Measurements from ENCODE around the gene BCL2.
A peak's percentile ranks its signal among the peaks of the same experiment; 100 is the strongest.

The BCL2 gene

DNA sequence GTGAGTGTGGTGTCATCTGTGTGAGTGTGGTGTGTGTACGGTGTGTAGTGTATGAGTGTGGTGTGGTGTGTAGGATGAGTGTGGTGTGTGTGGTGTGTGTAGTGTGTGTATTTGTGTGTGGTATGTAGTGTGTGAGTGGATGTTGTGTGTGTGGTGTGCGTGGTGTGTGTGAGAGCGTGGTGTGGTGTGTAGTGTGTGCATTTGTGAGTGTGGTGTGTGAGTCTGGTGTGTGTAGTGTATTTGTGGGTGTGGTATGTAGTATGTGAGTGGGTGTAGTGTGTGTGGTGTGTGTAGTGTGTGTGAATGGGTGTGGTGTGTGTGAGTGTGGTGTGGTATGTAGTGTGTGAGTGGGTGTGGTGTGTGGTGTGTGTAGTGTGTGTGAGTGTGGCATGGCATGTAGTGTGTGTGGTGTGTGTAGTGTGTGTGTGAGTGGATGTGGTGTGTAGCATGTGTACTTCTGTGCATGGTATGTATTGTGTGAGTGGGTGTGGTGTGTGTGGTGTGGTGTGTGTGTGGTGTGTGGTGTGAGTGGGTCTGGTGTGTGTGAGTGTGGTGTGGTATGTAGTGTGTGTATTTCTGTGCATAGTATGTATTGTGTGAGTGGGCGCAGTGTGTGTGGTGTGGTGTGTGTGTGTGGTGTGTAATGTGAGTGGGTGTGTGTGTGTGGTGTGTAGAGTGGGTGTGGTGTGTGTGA lies 227.8 kb downstream of the BCL2 start (continued):
- TF ChIP-seq TOX (CRISPR knock-in tag; IDR thresholded peaks at IDR 0.05; ENCODE audit: borderline replicate concordance) (no peak), ZFP30 (CRISPR knock-in tag; IDR thresholded peaks at IDR 0.05) (no peak)

GRCh38 chr18:63090334-63090733 lies 229.2 kb downstream of the BCL2 start:
- TF ChIP-seq ISL1 (CRISPR knock-in tag; IDR thresholded peaks at IDR 0.05) (0 out of 2 replicates have a peak, but pooled peaks have one; percentile 40), RARB (CRISPR knock-in tag; IDR thresholded peaks at IDR 0.05) (no peak), ESRRG (CRISPR knock-in tag; IDR thresholded peaks at IDR 0.05) (no peak), CSDC2 (CRISPR knock-in tag; IDR thresholded peaks at IDR 0.05) (no peak), TCF4 (CRISPR knock-in tag; IDR thresholded peaks at IDR 0.05; ENCODE audit: borderline replicate concordance) (peak; percentile 14; the same call in 1 of the 2 replicates)
- TF ChIP-seq, protein P1, sequence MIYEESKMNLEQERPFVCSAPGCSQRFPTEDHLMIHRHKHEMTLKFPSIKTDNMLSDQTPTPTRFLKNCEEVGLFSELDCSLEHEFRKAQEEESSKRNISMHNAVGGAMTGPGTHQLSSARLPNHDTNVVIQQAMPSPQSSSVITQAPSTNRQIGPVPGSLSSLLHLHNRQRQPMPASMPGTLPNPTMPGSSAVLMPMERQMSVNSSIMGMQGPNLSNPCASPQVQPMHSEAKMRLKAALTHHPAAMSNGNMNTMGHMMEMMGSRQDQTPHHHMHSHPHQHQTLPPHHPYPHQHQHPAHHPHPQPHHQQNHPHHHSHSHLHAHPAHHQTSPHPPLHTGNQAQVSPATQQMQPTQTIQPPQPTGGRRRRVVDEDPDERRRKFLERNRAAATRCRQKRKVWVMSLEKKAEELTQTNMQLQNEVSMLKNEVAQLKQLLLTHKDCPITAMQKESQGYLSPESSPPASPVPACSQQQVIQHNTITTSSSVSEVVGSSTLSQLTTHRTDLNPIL (CRISPR knock-in tag; IDR thresholded peaks at IDR 0.05; ENCODE audit: low read depth), result no peak
- ATAC-seq, result peak; percentile 31; the same call in 2 of the 3 replicates

DNA sequence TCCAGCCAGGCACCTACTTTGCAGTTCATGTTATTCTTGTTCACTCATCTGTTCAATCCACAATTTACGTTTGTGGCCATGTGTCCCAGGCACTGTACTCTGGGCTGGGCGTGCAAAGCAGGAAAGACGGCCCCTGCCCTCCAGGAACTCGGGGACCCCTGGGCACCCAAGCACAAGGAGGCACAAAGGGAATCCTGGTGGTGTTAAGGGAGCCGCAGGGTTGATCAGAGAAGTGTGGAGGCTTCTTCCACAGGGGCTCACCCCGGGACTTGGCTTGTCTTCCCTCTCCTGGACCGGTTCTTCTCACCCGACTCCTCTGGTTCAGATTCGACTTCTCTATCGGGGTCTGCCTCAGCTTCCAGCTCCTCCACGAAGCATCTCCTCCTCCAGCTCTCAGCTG lies 230.5 kb downstream of the BCL2 start:
- ATAC-seq, result no peak

DNA sequence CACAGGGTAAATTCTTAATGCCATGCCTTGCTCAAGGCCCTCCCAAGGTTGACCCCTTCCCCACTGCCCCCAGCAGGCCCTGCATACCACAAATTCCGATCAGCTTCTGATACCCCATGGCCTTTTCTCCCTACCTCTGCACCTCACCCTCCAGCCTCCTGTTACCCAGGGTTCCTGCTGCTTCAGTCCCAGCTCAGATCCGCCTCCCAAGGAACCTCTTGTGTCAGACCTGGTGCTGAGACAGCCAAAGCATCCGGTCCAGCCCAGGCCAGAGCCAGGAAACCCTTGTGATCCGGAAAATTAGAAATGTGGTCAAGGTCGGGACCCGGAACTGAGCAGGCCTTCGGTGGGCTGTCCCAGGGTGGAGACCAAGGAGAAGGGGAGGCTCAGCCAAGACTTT lies 231.3 kb downstream of the BCL2 start:
- ATAC-seq, result no peak
- TF ChIP-seq CSDC2 (CRISPR knock-in tag; IDR thresholded peaks at IDR 0.05), result no peak
- no peak for TF ChIP-seq ARNTL (CRISPR knock-in tag; IDR thresholded peaks at IDR 0.05; ENCODE audit: borderline replicate concordance, low read depth)

More for the DNA sequence above, 230.5 kb downstream of the BCL2 start:
- no peak for TF ChIP-seq TCF4 (CRISPR knock-in tag; IDR thresholded peaks at IDR 0.05; ENCODE audit: borderline replicate concordance)
- no peak for TF ChIP-seq CSDC2 (CRISPR knock-in tag; IDR thresholded peaks at IDR 0.05)
- TF ChIP-seq TOX (CRISPR knock-in tag; IDR thresholded peaks at IDR 0.05; ENCODE audit: borderline replicate concordance), result no peak
- TF ChIP-seq ZFP3 (CRISPR knock-in tag; IDR thresholded peaks at IDR 0.05), result no peak
- TF ChIP-seq RARB (CRISPR knock-in tag; IDR thresholded peaks at IDR 0.05), result no peak

DNA sequence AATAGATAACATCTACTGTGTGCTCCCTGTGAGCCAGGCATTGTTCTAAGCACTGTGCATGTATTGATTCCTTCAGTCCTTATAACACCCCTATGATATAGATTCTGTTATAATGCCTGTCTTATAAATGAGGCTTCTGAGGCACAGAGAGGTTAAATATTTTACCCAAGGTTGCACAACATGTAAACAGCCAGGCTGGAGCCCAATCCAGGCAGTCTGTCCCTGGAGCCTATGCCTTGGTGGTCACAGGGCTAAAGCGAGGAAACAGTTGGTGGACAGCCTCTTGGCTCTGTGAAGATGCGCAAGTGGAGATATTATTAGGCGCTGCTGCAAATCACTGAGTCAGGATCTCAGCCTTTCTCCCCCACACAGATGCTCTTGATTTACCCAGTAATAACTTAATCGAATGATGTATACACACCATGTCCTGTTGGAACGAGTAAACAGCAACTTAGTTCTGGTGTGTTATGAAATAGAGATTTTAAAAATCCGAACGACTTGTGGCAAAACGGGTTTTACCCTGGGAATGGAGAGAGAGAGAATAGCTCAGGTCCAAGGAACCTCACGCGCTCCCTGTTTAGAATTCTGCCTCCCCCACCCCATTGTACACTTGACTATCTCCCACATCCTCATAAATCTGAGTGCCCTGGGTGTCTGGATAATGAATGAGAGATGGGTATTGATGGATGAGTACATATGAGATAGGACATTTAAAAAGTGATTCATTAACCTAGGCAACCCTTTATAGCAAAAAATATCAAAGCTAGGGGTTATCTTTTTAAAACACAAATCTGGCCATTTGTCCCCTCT lies 231.9 kb downstream of the BCL2 start:
- TF ChIP-seq TCF4 (CRISPR knock-in tag; IDR thresholded peaks at IDR 0.05; ENCODE audit: borderline replicate concordance) (peak; percentile 64; the same call in 1 of the 2 replicates), OSR1 (CRISPR knock-in tag; IDR thresholded peaks at IDR 0.05) (no peak)
- no peak for ATAC-seq

DNA sequence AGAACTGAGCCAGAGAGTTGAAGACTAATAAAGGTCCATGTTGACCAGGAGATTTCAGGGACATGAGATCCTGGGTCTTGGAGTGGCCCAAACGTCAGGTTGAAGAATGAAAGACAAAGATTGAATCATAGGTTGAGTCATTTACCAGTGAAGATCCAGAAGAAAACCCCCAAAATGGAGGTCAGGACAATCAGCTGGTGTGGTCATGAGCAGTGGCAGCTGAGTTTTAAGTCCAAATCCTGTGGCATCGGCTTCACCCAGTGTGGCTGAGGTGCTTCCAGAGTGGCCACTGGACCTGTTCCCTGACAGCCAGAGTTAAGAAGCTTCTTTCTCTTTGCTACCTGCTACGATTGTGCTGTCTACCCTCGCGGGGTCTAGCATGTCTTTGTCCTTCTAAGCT lies 234.0 kb downstream of the BCL2 start:
- ATAC-seq, result no peak
- TF ChIP-seq PPARA (CRISPR knock-in tag; IDR thresholded peaks at IDR 0.05; ENCODE audit: borderline replicate concordance) (no peak), ZNF565 (CRISPR knock-in tag; conservative IDR thresholded peaks at IDR 0.05; ENCODE audit: low read depth) (no peak), TCF4 (CRISPR knock-in tag; IDR thresholded peaks at IDR 0.05; ENCODE audit: borderline replicate concordance) (no peak), PATZ1 (CRISPR knock-in tag; IDR thresholded peaks at IDR 0.05; ENCODE audit: borderline replicate concordance) (no peak), TOX (CRISPR knock-in tag; IDR thresholded peaks at IDR 0.05; ENCODE audit: borderline replicate concordance) (no peak), GLIS3 (CRISPR knock-in tag; IDR thresholded peaks at IDR 0.05) (no peak), ZFP3 (CRISPR knock-in tag; IDR thresholded peaks at IDR 0.05) (no peak), ARNTL (CRISPR knock-in tag; IDR thresholded peaks at IDR 0.05; ENCODE audit: borderline replicate concordance, low read depth) (no peak), OSR1 (CRISPR knock-in tag; IDR thresholded peaks at IDR 0.05) (no peak), ISL1 (CRISPR knock-in tag; IDR thresholded peaks at IDR 0.05) (no peak), ZNF8 (CRISPR knock-in tag; IDR thresholded peaks at IDR 0.05) (no peak), CSDC2 (CRISPR knock-in tag; IDR thresholded peaks at IDR 0.05) (no peak), RARB (CRISPR knock-in tag; IDR thresholded peaks at IDR 0.05) (no peak), SNAI2 (CRISPR knock-in tag; IDR thresholded peaks at IDR 0.05) (no peak), ZNF70 (CRISPR knock-in tag; IDR thresholded peaks at IDR 0.05) (no peak), BACH2 (CRISPR knock-in tag; IDR thresholded peaks at IDR 0.05; ENCODE audit: borderline replicate concordance) (no peak)
- TF ChIP-seq, protein P2, sequence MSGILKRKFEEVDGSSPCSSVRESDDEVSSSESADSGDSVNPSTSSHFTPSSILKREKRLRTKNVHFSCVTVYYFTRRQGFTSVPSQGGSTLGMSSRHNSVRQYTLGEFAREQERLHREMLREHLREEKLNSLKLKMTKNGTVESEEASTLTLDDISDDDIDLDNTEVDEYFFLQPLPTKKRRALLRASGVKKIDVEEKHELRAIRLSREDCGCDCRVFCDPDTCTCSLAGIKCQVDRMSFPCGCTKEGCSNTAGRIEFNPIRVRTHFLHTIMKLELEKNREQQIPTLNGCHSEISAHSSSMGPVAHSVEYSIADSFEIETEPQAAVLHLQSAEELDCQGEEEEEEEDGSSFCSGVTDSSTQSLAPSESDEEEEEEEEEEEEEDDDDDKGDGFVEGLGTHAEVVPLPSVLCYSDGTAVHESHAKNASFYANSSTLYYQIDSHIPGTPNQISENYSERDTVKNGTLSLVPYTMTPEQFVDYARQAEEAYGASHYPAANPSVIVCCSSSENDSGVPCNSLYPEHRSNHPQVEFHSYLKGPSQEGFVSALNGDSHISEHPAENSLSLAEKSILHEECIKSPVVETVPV (CRISPR knock-in tag; IDR thresholded peaks at IDR 0.05), result no peak
- TF ChIP-seq, protein P3, sequence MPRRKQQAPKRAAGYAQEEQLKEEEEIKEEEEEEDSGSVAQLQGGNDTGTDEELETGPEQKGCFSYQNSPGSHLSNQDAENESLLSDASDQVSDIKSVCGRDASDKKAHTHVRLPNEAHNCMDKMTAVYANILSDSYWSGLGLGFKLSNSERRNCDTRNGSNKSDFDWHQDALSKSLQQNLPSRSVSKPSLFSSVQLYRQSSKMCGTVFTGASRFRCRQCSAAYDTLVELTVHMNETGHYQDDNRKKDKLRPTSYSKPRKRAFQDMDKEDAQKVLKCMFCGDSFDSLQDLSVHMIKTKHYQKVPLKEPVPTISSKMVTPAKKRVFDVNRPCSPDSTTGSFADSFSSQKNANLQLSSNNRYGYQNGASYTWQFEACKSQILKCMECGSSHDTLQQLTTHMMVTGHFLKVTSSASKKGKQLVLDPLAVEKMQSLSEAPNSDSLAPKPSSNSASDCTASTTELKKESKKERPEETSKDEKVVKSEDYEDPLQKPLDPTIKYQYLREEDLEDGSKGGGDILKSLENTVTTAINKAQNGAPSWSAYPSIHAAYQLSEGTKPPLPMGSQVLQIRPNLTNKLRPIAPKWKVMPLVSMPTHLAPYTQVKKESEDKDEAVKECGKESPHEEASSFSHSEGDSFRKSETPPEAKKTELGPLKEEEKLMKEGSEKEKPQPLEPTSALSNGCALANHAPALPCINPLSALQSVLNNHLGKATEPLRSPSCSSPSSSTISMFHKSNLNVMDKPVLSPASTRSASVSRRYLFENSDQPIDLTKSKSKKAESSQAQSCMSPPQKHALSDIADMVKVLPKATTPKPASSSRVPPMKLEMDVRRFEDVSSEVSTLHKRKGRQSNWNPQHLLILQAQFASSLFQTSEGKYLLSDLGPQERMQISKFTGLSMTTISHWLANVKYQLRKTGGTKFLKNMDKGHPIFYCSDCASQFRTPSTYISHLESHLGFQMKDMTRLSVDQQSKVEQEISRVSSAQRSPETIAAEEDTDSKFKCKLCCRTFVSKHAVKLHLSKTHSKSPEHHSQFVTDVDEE (CRISPR knock-in tag; IDR thresholded peaks at IDR 0.05), result no peak
- TF ChIP-seq, protein P4, sequence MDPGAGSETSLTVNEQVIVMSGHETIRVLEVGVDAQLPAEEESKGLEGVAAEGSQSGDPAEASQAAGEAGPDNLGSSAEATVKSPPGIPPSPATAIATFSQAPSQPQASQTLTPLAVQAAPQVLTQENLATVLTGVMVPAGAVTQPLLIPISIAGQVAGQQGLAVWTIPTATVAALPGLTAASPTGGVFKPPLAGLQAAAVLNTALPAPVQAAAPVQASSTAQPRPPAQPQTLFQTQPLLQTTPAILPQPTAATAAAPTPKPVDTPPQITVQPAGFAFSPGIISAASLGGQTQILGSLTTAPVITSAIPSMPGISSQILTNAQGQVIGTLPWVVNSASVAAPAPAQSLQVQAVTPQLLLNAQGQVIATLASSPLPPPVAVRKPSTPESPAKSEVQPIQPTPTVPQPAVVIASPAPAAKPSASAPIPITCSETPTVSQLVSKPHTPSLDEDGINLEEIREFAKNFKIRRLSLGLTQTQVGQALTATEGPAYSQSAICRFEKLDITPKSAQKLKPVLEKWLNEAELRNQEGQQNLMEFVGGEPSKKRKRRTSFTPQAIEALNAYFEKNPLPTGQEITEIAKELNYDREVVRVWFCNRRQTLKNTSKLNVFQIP (CRISPR knock-in tag; IDR thresholded peaks at IDR 0.05; ENCODE audit: borderline replicate concordance, low read depth), result no peak

All from SK-N-SH treated with all-trans-retinoic acid at 6 μM for 48 hours (cell line).